Left colon (tissue), 2 donors: ENCODE measurements around the gene GCSH. TPM values are rescaled to one million over a fixed set of nuclear protein-coding genes. Genes with fewer than 3 reads are reported as not detected.
"Not testable (repeated sequence)": the region's sequence is repeated elsewhere in the genome, so short reads cannot be mapped to it uniquely, and the experiment has no call there.

ENCODE experiments used
- ATAC-seq: fragments of 200-7000 bp; cut with Tn5 transposase; one replicate; pipeline ENCODE4 v1.9.1; 2020; ENCODE audit warnings: mild to moderate bottlenecking, moderate library complexity
- DNase-seq, 2 donors: peaks; one replicate each; pipeline ENCODE4 v3.0.0-alpha.2; 2020
- intact Hi-C, 2 donors: fragments of 100-400 bp; cut with DNase I in 1 of 2; cut with micrococcal nuclease in 1 of 2; formaldehyde crosslinking; loops; one replicate each; pipeline versions ENCODE4 v1.11.2 to v1.14.0; 2022; cut with DNase I, micrococcal nuclease
- long read RNA-seq: library from polyadenylated mRNA; unstranded; transcript quantifications from one replicate; pipeline ENCODE4 v2.0.0, GENCODE V29; 2021
- total RNA-seq, 2 donors: library from RNA; stranded (reverse); fragmentation: NEBNext Ultra II Directional; extraction: Animal tissue kit (Norgen Biotek cat#: 25700); gene quantifications; one replicate each; pipeline ENCODE4 v1.2.1, GENCODE V29; 2021
- donor health status: DM: no; HTN: no; CAD: no.
- donor health status: DM: yes; HTN: yes; CAD: no.

Gene GCSH
- total RNA-seq, result 10 to 100 TPM; 10.2 to 14.7 TPM
- long read RNA-seq, partial matches to known transcripts, result 0 of 4 reads
- long read RNA-seq, other reads (novel, unspliced or antisense), result 0 of 4 reads

DNA sequence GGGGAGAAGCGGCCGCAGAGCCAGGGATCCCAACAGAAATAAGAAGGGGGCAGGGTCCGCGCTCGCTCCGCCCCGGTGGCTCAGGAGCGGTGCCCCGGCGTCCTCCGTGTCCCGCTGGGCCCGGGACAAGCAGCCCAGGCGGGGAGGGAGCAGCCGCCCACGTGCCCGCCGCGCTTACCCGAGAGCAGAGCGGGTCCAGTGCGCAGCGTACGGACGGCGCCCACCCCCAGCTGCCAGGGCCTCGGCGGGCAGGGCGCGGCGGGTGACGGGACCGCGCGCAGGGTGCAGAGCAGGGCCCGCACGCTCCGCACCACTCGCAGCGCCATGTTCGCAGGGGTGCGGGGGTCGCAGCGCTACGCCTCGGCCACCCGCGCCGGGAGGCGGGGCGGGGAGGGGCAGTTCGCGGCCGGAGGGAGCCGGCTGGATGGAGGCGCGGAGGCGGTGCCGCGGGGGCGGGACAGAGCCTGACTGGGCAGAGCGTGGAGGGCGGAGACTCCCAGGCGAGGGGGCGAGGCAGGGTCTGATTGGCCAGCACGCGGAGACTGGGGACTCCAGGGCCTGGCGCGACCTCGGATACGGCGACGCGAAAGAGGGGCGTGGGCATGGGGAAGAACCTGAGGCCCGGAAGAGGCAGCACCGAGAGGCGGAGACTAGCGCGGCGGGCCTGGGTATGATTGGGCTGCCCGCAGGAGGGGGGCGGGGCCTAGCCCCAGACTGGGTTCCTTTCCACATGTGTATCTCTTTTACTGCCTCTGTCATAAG, at the start of gene GCSH:
TSS of gene GCSH (minus strand) at position 443 of the 762 bp plus-strand sequence. CDS start at position 326, 117 bp downstream.
- ATAC-seq (peak; percentile 98), DNase-seq (peak; percentile 99 to 100)
- intact Hi-C loops, result no loop called here

GRCh38 chr16:81143921-81144471, 47.8 kb upstream of the GCSH start:
- DNase-seq, result no peak
- intact Hi-C loops, result no loop called here
- no peak for ATAC-seq

GRCh38 chr16:81142864-81143263, 46.7 kb upstream of the GCSH start:
- intact Hi-C loops, result no loop called here
- ATAC-seq (no peak), DNase-seq (no peak)

DNA sequence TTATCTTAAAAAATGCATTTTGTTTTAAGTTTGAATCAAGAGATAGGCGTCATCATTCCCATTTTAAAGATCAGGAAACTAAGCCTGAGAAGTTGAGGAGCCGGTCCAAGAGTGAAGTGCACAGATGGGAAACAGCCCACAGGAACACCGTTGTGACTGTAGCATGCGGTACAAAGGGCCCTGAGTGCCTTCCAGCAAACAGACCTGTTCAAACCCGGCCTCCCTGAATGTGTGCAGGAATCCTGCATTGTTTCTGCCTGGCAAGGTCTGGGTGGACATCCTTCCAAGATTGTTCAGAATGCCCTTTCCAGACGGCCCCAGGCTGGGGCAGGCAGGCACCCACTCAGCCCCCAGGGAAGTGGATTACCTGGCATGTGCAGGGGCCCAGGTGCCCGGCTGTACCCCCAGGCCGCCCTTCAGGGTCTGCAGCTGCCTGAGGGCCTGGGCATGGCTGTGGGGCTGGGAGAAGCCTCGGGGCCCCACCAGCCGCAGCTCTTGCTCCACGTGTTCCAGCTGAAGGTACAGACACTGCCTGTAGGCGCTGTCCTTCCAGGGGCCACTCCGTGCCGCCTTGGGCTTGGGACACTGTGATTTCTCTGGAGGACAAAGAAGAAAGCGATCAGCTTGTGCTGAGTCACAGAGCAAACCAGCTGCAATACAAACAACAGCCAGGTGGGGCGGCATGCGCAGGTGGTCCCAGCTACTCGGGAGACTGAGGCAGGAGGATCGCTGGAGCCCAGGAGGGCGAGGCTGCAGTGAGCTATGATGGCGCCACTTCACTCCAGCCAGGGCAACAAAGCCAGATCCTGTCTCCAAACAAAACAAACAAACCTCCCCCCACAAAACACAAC, 45.0 kb upstream of the GCSH start:
- DNase-seq (no peak), ATAC-seq (no peak)
- intact Hi-C loops, result no loop called here

- no peak for ATAC-seq
Measured at GRCh38 chr16:81138831-81139557, 42.8 kb upstream of the GCSH start.

DNA sequence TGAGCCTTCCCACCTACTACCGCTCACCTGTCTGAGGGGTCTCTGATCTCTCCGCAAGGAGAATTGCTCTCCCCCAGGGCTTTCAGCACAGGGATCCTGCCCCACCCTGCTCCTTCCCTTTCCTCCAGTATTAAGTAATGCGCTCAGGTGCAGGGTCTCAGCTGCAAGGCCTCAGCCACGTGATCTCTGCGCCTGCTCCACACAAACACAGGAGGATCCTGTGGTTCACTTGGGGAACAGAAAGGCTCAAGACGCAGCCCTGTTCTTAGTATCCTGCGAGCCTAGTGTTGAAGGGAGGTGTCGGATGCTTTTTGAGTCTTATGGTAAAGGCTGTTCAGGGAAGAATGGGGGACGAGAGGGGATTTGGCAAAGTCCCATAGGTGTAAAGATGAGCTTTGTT, 41.6 kb upstream of the GCSH start:
- ATAC-seq (no peak), DNase-seq (no peak)
- intact Hi-C loops, result no loop called here

More at GRCh38 chr16:81138831-81139557, 42.8 kb upstream of the GCSH start:
- DNase-seq, result no peak
- intact Hi-C loops, result no loop called here

DNA sequence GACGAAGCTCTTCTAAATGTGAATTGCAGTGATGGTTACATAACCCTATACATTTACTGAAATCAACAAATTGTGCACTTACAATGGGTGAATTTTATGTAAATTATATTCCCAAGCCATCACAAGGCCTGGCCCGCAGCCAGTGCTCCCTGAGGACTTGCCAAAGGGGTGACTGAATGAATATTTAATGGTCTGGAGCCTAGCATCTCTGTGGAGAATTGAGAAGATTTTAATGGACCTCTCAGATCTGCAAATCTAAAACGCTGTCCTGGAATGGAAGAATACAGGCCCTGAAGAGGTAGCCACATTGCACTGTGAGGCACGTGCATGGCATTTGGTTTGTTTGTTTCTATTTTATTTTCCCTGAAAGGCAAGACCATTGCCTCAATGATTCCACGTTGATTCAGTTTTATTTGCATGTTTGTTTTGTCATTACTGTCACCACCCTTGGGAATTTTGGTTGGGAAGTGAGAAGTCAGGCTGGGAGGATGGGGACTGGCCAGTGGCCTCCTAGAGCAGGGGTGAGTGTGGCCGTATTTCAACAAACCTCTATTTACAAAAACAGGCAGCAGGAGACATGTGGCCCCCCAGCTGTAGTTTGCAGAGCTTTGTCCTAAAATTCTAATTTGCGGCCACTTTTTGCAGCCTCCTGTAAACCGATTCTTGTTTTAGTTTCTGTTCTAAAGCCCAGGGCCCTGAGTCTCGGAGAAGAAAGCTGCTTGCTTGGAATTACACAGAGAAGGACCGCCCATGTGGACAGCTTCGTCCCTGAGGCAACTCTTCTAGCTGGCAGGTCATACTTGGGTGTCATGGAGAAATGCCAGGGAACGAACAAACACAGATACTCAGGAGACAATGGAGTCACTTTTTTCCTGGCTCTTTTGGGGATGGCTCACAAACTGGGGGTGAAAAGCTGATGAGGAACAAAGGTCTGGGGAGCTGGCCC, 40.5 kb upstream of the GCSH start:
- DNase-seq (no peak), ATAC-seq (no peak)
- intact Hi-C loops, result no loop called here

GRCh38 chr16:81130126-81130525, 33.9 kb upstream of the GCSH start:
- intact Hi-C loops, result no loop called here

GRCh38 chr16:81128726-81129524, 32.7 kb upstream of the GCSH start:
- intact Hi-C loops, result no loop called here
- ATAC-seq (no peak), DNase-seq (no peak)

More at GRCh38 chr16:81130126-81130525, 33.9 kb upstream of the GCSH start:
- ATAC-seq (no peak), DNase-seq (no peak)

DNA sequence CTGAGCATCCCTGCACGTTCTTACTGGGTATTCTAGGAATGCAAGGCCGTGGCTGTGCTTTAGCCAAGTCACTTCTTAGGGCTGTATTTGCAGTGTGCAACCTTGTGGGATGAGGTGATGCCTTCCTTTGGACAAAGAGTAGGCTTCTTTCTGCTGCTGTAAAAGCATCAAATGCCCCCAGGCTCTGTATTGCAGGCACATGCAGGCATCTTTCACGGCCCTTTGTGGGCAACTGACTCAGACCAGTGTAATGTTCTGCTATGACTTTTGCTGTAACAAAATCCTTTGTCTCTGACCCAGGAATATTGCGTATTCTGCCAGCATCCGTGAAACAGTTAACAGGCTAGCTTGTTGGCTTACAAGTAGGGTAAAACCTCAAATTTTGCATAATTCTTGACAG, 30.9 kb upstream of the GCSH start:
- ATAC-seq (no peak), DNase-seq (no peak)
- intact Hi-C loops, result no loop called here

- intact Hi-C loops, result no loop called here
- DNase-seq (no peak), ATAC-seq (no peak)
Measured at GRCh38 chr16:81123092-81123852, 27.1 kb upstream of the GCSH start.

GRCh38 chr16:81121474-81121990, 25.3 kb upstream of the GCSH start:
- ATAC-seq (no peak), DNase-seq (no peak)
- intact Hi-C loops, result no loop called here

DNA sequence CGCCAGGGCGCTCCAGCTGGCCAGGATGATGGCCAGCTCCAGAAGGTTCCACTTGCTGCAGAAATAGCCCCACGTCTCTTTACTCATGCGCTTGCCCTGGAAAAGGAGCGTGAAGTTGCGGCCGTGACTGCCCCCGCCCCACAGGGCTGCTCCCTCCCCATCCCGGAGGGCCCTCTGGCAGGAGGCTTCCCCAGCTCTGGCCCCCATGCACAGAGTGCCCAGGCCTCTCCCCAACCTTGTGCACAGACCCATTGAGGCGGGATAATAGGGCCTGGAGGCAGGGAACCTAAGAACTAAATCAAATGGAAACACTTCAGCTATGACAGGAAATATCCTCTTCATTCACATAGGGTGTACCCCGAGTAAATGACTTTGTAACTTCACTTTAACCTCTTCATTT, 21.2 kb upstream of the GCSH start:
- no peak for DNase-seq
- intact Hi-C loops, result no loop called here
- no peak for ATAC-seq

DNA sequence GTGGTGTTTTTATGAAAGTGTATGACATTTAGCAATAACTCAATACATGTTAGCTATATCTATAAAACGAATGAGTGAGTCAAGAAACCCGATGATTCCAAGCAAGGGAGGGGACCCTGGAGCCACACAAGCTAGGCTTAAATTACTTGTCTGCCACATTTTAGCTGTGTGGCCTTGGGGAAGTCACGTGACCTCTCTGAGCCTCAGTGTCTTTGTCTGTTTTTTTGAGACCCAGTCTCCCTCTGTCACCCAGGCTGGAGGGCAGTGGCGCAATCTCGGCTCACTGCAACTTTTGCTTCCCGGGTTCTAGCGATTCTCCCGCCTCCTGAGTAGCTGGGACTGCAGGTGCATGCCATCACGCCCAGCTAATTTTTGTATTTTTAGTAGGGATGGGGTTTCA, 20.1 kb upstream of the GCSH start:
- no peak for ATAC-seq
- intact Hi-C loops, result no loop called here
- DNase-seq, result no peak

DNA sequence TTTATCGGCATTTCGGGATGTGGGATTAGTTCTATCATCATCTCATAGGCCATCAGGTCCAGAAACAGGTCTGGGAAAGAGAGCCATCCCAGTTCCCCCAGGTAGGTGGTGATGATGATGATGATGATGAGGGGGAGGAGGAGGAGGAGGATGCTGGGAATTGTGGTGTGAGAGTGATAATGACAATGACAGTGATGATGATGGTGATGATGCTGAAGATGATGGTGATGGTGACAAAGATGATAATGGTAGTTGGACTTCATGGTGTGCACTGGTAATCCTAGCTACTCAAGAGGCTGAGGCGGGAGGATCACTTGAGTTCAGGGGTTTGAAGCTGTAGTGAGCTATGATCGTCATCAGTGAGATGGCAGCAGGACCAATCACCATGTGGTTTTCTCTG, 16.3 kb upstream of the GCSH start:
- no peak for DNase-seq
- intact Hi-C loops, result no loop called here
- ATAC-seq, result no peak

- DNase-seq, ATAC-seq, intact Hi-C loops: not testable (repeated sequence)
Measured at GRCh38 chr16:81109274-81109673, 13.1 kb upstream of the GCSH start.
